HEK293 (cell line): ENCODE results near the gene PSMD6.

Source experiments
- GLI2 ChIP-seq: fragments of 450-650 bp; formaldehyde crosslinking; IDR thresholded peaks from 2 replicates; pipeline ENCODE4; 2017; ENCODE audit warnings: missing biosample characterization, missing genetic modification characterization, low read depth, borderline replicate concordance
- HOXD13 ChIP-seq: sonication (generic); formaldehyde crosslinking; IDR thresholded peaks from 2 replicates; pipeline ENCODE4 v1.8.0; 2022; ENCODE audit warnings: missing genetic modification reagents, borderline replicate concordance
- ZFP3 ChIP-seq: fragments of 450-650 bp; formaldehyde crosslinking; IDR thresholded peaks from 2 replicates; pipeline ENCODE4 v1.5.1; 2016; ENCODE audit warnings: low read depth, missing biosample characterization, missing genetic modification characterization
- ZNF121 ChIP-seq: fragments of 450-650 bp; formaldehyde crosslinking; IDR thresholded peaks from 2 replicates; pipeline ENCODE4 v1.5.1; 2016; ENCODE audit warnings: missing biosample characterization, missing genetic modification characterization
- ZNF140 ChIP-seq: fragments of 450-650 bp; formaldehyde crosslinking; IDR thresholded peaks from 2 replicates; pipeline ENCODE4 v1.5.1; 2016; ENCODE audit warnings: missing biosample characterization, missing genetic modification characterization
- ZNF791 ChIP-seq: fragments of 450-650 bp; formaldehyde crosslinking; IDR thresholded peaks from 2 replicates; pipeline ENCODE4 v1.5.1; 2016; ENCODE audit warnings: missing biosample characterization, missing genetic modification characterization
- TF ChIP-seq, protein P1 (sequence below): fragments of 450-650 bp; formaldehyde crosslinking; conservative IDR thresholded peaks from 2 replicates; pipeline ENCODE4 v1.5.1; 2016; ENCODE audit warnings: low read depth, missing biosample characterization, missing genetic modification characterization
- TF ChIP-seq, protein P2 (sequence below): fragments of 450-650 bp; formaldehyde crosslinking; IDR thresholded peaks from 2 replicates; pipeline ENCODE4 v1.5.1; 2016; ENCODE audit warnings: missing biosample characterization, missing genetic modification characterization
- TF ChIP-seq, protein P3 (sequence below): fragments of 450-650 bp; formaldehyde crosslinking; IDR thresholded peaks from 2 replicates; pipeline ENCODE4 v1.5.1; 2016; ENCODE audit warnings: missing biosample characterization, missing genetic modification characterization
- TF ChIP-seq, protein P4 (sequence below): fragments of 450-650 bp; formaldehyde crosslinking; IDR thresholded peaks from 2 replicates; pipeline ENCODE4 v1.5.1; 2016; ENCODE audit warnings: missing biosample characterization, missing genetic modification characterization

DNA sequence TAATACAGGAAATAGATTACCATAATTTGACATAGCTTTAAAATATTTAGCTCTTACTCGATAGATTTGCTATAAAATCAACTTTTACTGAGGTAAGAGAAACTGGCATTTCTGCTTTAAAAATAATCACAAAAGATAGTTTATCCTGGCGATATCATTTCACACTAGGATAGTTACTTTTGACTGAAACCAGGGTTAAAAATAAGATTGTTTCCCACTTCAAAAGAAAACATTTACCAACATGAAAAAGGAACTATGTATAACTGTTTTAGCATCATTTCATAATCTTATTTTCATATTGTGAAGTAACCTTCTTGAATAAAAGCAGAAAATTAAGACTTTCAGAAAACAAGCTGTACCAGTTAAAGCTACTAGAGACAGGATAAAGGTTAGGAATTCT is 15.3 kb downstream of the PSMD6 start:
- TF ChIP-seq, protein P1, sequence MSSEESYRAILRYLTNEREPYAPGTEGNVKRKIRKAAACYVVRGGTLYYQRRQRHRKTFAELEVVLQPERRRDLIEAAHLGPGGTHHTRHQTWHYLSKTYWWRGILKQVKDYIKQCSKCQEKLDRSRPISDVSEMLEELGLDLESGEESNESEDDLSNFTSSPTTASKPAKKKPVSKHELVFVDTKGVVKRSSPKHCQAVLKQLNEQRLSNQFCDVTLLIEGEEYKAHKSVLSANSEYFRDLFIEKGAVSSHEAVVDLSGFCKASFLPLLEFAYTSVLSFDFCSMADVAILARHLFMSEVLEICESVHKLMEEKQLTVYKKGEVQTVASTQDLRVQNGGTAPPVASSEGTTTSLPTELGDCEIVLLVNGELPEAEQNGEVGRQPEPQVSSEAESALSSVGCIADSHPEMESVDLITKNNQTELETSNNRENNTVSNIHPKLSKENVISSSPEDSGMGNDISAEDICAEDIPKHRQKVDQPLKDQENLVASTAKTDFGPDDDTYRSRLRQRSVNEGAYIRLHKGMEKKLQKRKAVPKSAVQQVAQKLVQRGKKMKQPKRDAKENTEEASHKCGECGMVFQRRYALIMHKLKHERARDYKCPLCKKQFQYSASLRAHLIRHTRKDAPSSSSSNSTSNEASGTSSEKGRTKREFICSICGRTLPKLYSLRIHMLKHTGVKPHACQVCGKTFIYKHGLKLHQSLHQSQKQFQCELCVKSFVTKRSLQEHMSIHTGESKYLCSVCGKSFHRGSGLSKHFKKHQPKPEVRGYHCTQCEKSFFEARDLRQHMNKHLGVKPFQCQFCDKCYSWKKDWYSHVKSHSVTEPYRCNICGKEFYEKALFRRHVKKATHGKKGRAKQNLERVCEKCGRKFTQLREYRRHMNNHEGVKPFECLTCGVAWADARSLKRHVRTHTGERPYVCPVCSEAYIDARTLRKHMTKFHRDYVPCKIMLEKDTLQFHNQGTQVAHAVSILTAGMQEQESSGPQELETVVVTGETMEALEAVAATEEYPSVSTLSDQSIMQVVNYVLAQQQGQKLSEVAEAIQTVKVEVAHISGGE (tag by site-specific recombination), result no peak
- TF ChIP-seq ZNF140 (tag by site-specific recombination) (no peak), ZNF121 (tag by site-specific recombination) (no peak), ZFP3 (no peak), GLI2 (tag by site-specific recombination) (no peak), ZNF791 (no peak), HOXD13 (CRISPR knock-in tag) (no peak)
- TF ChIP-seq, protein P2, sequence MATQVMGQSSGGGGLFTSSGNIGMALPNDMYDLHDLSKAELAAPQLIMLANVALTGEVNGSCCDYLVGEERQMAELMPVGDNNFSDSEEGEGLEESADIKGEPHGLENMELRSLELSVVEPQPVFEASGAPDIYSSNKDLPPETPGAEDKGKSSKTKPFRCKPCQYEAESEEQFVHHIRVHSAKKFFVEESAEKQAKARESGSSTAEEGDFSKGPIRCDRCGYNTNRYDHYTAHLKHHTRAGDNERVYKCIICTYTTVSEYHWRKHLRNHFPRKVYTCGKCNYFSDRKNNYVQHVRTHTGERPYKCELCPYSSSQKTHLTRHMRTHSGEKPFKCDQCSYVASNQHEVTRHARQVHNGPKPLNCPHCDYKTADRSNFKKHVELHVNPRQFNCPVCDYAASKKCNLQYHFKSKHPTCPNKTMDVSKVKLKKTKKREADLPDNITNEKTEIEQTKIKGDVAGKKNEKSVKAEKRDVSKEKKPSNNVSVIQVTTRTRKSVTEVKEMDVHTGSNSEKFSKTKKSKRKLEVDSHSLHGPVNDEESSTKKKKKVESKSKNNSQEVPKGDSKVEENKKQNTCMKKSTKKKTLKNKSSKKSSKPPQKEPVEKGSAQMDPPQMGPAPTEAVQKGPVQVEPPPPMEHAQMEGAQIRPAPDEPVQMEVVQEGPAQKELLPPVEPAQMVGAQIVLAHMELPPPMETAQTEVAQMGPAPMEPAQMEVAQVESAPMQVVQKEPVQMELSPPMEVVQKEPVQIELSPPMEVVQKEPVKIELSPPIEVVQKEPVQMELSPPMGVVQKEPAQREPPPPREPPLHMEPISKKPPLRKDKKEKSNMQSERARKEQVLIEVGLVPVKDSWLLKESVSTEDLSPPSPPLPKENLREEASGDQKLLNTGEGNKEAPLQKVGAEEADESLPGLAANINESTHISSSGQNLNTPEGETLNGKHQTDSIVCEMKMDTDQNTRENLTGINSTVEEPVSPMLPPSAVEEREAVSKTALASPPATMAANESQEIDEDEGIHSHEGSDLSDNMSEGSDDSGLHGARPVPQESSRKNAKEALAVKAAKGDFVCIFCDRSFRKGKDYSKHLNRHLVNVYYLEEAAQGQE (tag by site-specific recombination), result no peak
- TF ChIP-seq, protein P3, sequence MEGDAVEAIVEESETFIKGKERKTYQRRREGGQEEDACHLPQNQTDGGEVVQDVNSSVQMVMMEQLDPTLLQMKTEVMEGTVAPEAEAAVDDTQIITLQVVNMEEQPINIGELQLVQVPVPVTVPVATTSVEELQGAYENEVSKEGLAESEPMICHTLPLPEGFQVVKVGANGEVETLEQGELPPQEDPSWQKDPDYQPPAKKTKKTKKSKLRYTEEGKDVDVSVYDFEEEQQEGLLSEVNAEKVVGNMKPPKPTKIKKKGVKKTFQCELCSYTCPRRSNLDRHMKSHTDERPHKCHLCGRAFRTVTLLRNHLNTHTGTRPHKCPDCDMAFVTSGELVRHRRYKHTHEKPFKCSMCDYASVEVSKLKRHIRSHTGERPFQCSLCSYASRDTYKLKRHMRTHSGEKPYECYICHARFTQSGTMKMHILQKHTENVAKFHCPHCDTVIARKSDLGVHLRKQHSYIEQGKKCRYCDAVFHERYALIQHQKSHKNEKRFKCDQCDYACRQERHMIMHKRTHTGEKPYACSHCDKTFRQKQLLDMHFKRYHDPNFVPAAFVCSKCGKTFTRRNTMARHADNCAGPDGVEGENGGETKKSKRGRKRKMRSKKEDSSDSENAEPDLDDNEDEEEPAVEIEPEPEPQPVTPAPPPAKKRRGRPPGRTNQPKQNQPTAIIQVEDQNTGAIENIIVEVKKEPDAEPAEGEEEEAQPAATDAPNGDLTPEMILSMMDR (tag by site-specific recombination), result no peak
- TF ChIP-seq, protein P4, sequence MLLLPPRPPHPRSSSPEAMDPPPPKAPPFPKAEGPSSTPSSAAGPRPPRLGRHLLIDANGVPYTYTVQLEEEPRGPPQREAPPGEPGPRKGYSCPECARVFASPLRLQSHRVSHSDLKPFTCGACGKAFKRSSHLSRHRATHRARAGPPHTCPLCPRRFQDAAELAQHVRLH (tag by site-specific recombination), result no peak
